GM18517 (cell line): ENCODE results near the gene NRP2.

Experiments used
- ATAC-seq: cut with Tn5 transposase; IDR thresholded peaks from one replicate; pipeline ENCODE4 v1.9.1; 2021; ENCODE audit warnings: mild to moderate bottlenecking, moderate library complexity; ENCODE audit not compliant: unreplicated experiment

The NRP2 gene

DNA sequence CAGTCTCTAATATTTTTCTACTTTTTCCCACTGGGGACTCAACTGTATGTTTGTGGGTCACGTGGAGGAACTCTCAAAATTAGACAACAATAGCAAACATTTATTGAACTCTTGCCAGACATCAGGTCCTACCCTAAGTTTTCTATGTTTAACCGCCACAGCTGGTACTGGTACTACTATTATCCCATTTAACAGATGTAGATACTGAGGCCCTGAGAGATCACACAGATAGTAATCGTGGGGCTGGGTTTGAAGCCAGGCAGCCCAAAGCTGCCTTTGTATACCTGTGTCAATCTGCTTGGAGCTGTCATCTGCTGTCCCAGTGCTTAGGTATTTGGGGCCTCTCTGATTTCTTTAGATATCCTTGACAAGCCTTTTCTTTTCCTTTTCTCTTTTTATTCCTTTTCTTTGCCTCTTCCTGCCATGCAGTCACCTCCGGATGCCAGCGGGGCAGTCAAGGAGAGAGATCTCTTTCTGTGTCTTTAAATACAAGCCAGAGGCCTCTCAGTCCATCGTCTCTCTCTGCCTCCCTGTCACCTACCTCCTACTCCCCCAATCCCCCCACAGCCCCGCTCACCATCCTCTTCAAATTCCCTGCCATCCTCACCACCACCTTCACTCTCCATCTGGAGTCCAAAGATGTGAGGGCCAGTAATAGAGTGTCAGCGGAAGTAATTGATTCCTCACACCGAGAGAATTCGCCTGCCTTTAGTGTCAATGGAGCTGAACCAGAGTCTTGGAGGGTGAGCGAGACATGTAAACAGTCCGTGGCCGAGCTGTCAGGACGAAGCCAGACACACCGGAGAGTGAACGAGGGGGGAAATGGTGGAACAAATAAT, 23.4 kb downstream of the NRP2 start:
- ATAC-seq = no peak

GRCh38 chr2:205706769-205707381, 24.6 kb downstream of the NRP2 start:
- peak; percentile 95 for ATAC-seq

GRCh38 chr2:205708231-205708631, 25.9 kb downstream of the NRP2 start:
- no peak for ATAC-seq

DNA sequence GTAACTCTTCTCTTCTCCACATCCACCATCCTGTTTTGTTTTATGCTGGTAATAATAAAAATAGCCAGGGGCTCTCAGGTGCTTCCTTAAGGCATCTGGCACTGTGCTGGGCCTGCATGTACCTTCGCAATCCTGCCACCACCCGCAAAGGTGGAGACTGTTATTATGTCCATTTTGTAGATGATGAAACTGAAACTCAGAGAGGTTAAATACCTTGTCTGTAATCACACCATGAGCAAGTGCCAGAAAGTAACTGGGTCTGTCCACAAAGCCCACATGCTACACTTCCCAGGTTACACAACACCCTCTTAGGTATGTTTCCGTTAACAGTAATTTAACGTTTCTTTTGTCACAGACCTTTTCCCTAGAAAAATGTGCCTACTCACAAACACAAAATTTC, 27.0 kb downstream of the NRP2 start:
- no peak for ATAC-seq

DNA sequence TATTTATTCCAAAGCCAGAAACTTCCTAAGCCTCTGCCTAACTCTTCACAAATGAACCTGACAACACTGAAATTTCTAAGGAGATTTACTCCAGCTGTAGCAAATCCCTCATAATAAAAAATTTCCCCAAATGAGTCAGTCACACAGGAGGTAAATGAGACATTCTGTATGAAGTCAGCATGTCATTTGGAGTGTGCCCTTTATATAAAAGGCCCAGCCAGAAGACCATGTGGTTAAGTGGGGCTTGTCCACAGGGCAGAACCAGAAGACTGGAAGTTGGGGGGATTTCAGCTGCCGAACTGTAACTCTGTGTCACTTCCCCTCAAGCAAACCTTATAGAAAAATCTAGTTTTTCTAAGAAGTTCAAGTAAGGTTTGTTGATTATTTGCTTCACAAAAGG, 30.2 kb downstream of the NRP2 start:
- no peak for ATAC-seq

DNA sequence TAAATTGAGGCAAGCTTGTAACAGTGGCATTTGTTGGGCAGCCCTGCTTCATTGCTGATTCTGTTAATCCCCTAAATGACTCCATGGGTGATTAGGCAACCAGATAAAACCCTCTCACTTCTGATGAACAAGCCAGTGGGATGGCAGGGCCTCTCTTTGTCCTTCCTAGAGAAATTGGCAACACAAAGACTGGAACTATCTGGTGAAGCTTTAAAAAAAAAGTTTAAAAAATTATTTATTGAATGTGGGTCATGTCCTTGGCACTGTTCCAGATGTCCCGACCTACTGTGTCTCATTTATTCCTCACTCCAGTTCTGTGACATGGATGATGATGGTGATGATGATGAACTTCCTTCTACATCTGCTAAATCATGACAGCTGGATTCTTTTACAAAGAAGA, 30.8 kb downstream of the NRP2 start:
- no peak for ATAC-seq

DNA sequence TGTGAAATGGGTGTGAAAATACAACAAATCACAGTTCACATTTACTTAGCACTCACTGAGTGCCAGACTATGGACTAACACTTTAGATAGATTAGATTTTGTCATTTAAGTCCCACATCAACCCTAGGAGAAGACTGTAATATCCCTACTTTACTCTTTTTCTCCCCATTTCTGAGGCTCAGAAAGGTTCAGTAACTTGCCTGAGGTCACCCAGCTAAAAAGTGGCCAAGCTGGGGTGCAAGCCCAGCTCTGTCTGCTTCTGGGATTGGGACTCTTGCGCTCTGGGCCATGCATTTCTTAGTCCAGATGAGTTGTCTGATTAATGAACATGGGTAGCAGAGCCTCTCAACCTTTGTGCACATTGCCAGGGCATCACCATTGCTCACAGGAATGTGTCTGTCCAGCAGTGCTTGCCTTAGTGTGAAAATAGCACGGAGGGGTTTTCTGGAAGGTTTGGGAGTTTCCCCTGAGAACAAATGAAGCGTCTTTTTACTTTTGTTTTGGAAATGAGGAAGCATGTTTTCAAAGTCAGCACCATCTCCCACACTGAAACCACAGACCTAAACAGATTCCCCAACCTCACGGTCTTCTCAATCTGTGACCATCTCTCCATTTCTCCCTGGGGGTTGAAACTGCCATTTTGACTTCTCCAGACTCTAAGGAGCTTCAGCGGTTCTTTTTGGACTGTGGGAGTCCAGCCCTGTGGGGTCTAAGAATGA, 31.9 kb downstream of the NRP2 start:
- ATAC-seq = peak; percentile 73

- no peak for ATAC-seq
These were observed 32.8 kb downstream of the NRP2 start for GRCh38 chr2:205714789-205715720.

DNA sequence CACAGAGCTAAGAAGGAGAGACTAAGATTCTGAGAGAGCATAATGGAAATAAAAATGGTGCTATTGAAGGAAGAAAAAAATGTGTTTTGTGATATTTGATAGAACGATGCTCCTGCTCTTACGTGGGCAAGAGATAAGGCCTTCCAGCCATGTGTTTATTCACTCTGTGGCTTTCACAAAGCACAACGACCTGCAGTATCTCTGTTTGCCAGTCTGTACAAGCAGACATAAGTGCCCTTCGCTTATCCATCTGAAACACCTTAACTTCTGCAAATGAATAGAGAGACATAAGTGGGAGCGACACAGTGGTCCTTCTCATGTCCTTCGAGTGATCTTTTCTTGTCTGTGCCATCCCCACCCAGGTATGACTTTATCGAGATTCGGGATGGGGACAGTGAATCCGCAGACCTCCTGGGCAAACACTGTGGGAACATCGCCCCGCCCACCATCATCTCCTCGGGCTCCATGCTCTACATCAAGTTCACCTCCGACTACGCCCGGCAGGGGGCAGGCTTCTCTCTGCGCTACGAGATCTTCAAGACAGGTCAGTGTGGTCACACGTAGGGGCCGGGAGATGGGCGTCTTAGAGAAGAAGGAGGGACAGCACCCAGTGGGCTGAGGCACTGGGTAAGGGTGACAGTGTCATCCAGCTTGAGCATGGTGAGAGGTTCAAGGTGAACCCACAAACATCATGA, 33.7 kb downstream of the NRP2 start:
- ATAC-seq = no peak

- ATAC-seq = no peak
These were observed 35.0 kb downstream of the NRP2 start for GRCh38 chr2:205717175-205717846.

- ATAC-seq = no peak
These were observed 35.7 kb downstream of the NRP2 start for GRCh38 chr2:205717999-205718398.

GRCh38 chr2:205719847-205720246, 37.5 kb downstream of the NRP2 start:
- ATAC-seq = no peak

GRCh38 chr2:205720451-205720902, 38.2 kb downstream of the NRP2 start:
- ATAC-seq = no peak

DNA sequence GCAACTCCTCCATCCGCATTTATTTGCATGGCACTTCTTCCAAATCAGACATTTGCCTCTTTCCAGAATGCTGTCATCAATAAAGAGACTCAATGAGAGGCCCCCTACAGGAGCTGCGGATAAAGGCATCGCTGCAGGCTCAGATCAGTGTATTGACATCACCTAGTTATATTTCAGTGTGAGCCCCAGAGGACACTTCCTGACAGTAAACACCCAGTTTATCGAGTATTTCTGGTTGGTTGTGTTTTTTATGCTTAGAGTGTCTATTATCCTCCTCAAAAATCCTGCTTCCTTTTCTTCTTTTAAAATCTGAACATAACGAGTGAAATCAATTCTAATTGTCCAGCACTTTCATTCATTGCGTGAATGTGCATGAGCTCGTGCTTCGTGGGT, 38.8 kb downstream of the NRP2 start:
- no peak for ATAC-seq

GRCh38 chr2:205722283-205722918, 40.1 kb downstream of the NRP2 start:
- no peak for ATAC-seq

DNA sequence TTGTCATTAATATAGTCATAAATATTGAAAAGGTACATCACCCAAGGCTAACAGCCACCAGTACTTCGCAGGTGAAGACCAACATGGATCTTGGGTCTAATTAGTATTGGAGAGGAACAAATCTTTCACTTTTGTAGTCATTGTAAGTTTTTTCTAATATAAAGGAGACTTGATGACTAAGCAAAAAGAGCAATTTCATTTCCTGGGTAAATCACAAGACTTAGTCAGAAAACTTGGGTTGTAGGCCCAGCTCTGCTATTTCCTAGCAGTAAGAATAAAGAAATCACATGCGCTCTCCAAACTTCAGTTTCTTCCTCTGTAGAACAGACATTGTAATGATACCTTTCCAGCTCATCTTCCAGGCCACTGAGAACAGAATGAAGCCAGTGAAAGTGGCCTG, 40.9 kb downstream of the NRP2 start:
- no peak for ATAC-seq

DNA sequence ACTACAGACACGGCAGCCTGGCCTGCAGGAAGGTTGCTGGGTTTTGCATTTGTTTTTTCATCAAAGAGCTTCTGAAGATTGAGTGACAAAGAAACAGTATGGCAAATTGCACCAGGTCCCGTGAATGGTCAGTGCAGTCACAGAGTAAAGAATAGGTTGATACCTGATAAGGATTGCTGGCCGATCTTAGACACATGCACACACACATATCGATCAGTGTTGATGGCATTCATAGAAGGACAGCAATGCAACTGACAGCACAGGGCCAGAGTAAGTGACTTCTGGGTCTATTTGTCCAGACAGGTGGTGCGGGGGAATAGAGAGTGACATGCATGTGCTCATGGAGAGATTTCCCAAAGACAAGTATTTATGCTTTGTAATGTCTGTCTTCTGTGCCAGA, 42.8 kb downstream of the NRP2 start:
- ATAC-seq = no peak

DNA sequence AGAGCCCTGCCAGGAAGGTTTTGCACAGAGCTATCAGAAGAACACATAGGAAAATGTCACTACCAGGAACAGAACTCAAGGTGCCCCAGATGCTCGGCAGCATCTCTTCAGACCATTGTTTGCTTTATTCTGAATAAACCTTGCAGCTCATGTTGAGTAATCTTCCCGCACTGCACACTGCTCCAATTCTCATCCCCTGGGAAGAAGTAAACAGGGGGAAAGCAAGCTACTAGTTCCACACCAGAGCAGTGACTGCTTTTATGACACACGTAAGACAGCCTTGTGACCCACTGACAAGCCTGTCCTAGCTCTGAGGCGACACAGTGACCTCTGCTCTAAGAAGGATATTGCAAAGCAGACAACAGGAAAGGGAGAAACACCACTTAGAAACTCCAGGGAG, 44.2 kb downstream of the NRP2 start:
- no peak for ATAC-seq

DNA sequence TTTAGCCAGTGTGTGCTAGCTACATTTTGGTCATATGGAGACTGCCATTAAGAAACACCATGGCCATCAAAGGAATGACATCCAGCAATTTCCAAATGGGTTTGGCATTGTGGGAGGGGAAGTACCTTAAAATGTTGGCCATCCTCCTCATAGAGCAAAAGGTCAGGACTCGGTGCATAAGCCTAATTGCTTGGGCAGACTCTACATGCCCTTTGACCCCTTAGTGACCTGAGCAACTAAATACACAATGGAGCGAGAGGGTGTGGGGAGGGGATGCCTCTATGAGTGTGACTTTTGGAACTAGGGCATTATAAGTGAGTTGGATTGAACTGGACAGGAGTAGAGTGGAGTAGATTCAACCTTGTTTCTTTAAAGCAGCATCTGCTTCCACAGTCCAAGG, 44.9 kb downstream of the NRP2 start:
- no peak for ATAC-seq
